ENCODE measurements around the gene SLC35F5. TPM values are rescaled to one million over a fixed set of nuclear protein-coding genes. Genes with fewer than 3 reads are reported as not detected.

SLC35F5 gene
- 50.0 and 53.6 TPM in 2 replicates for polyA plus RNA-seq

DNA sequence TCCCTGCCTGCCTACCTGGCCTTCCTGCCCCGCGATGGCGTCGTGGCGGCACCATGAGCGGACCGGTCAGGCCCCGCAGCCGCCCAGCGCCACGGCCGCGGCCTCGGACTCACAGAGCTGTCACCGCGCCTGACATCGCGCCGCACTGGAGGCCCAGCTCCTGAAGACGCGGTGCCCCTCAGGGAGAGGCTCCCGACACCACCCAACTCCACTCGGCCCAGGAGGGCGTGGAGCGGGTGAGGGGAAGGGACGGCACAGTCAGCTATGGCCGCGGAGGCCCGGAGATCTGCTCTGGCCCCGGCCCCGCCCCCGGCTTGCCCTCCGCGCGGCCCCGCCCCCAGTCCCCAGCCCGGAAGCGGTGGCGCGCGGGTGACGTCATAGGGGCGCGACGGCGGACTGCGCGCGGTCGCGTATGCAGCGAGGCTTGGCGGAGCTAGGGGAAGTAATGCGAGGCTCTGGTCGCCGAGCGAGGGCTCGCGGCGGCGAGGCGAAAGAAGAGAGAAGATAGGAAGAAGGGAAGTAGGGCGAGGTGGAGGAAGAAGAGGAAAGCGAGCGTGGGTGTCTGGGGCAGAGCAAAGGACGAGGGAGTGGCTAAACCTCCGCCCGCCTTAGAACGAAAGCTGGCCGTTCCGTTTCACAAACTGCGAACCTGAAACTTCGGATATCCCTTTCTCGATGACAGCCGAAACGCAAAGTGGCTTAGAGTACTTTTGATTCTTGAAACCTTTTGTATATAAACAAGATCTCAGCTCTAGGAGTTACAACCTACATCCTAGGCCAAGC is at the start of gene SLC35F5:
TSS of gene SLC35F5 (minus strand) at position 288 of the 783 bp plus-strand sequence. CDS start at position 55, 233 bp downstream.

Other genes with a start within 250 kb of the SLC35F5 start
- 4.5 and 7.3 TPM in 2 replicates for gene RABL2A, start 129.4 kb downstream of the SLC35F5 start, polyA plus RNA-seq
- 60.3 and 66.9 TPM in 2 replicates for gene ACTR3, start 133.4 kb upstream of the SLC35F5 start, polyA plus RNA-seq